ENCODE results near the gene DBF4B.
"Not testable (repeated sequence)": the region's sequence is repeated elsewhere in the genome, so short reads cannot be mapped to it uniquely, and the experiment has no call there.

- TF ChIP-seq, protein P1, sequence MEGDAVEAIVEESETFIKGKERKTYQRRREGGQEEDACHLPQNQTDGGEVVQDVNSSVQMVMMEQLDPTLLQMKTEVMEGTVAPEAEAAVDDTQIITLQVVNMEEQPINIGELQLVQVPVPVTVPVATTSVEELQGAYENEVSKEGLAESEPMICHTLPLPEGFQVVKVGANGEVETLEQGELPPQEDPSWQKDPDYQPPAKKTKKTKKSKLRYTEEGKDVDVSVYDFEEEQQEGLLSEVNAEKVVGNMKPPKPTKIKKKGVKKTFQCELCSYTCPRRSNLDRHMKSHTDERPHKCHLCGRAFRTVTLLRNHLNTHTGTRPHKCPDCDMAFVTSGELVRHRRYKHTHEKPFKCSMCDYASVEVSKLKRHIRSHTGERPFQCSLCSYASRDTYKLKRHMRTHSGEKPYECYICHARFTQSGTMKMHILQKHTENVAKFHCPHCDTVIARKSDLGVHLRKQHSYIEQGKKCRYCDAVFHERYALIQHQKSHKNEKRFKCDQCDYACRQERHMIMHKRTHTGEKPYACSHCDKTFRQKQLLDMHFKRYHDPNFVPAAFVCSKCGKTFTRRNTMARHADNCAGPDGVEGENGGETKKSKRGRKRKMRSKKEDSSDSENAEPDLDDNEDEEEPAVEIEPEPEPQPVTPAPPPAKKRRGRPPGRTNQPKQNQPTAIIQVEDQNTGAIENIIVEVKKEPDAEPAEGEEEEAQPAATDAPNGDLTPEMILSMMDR (IDR thresholded peaks at IDR 0.05), result not testable (repeated sequence)
- not testable (repeated sequence) for TF ChIP-seq POLR2A (IDR thresholded peaks at IDR 0.05)
Measured at GRCh38 chr17:44700288-44700687, 8.2 kb upstream of the DBF4B start.
